Stimulated activated CD8-positive, alpha-beta memory T cell treated with anti-CD3 and anti-CD28 coated beads, Interleukin-15, amount 100 ng/mL, for 1 hour (primary cell): ENCODE measurements around the gene BRCA1.
"Not testable (repeated sequence)": the region's sequence is repeated elsewhere in the genome, so short reads cannot be mapped to it uniquely, and the experiment has no call there.

Experiments used
- DNase-seq: peaks from one replicate; pipeline ENCODE4 v3.0.0-alpha.2; 2020; ENCODE audit warnings: low read depth

BRCA1 gene

DNA sequence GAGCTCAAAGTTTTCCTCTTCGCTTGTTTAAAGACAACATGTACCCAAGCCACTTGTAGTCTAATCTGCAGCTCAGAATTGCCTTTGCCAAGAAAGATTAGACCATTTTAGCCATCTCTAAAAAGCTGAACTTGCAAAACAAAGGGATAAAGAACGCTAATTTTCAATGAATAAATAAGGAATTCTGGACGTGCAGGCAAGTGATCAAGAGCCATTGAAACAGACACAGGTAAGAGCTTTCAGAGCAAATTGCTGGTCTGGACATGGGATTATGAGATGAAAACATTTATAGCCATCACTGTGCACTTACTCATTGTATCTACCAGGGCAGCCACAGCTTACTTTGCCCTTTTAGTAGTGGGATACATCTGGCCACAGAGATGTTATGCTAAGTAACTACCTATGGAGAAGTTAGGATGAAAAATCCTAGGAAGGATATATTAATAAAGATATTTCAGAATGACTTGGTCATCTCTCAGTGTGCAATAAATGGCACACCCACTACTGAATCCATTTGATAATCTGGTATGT, 55.7 kb downstream of the BRCA1 start:
- DNase-seq, result no peak

DNA sequence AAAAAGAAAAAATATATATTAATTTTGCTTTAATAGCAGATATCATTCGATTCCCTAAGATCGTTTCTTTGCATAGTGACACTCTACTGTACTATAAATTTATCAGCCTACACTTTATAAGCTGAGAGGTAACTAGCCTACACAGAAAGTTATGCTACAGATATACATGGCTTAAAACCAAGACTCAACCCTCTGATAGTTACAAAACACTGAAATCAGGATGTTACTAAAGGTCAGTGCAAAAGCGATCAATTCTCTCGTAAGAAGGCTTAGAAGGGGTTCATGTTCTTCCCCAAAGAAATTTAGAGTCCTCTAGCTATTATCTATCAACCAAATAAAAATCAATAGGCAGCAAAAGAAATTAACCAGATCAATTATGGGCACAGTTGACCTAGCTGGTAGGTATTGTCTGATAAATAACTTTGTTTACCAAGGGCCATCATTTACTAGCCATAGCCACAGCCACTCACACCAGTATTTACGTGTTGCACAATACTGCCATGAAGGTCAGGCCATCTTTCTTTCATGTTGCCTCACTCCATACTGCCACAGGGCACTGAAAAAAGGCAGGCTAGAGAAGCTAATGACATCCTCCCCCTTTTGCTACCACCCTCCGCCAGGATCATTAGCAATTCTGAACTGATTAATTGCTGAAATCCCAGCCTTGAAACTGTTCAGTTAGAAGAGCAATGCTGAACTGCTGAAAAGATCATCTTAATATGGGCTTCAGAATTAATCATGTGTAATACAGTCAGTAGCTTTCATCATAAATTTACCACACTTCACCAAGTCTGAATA, 56.4 kb downstream of the BRCA1 start:
- DNase-seq, result no peak

DNA sequence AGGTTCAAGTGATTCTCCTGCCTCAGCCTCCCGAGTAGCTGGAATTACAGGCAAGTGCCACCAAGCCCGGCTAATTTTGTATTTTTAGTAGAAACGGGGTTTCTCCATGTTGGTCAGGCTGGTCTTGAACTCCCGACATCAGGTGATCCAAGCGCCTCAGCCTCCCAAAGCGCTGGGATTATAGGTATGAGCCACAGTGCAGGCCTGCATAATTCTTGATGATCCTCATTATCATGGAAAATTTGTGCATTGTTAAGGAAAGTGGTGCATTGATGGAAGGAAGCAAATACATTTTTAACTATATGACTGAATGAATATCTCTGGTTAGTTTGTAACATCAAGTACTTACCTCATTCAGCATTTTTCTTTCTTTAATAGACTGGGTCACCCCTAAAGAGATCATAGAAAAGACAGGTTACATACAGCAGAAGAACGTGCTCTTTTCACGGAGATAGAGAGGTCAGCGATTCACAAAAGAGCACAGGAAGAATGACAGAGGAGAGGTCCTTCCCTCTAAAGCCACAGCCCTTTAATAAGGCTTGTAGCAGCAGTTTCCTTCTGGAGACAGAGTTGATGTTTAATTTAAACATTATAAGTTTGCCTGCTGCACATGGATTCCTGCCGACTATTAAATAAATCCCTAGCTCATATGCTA, 62.1 kb downstream of the BRCA1 start:
- DNase-seq, result no peak

DNA sequence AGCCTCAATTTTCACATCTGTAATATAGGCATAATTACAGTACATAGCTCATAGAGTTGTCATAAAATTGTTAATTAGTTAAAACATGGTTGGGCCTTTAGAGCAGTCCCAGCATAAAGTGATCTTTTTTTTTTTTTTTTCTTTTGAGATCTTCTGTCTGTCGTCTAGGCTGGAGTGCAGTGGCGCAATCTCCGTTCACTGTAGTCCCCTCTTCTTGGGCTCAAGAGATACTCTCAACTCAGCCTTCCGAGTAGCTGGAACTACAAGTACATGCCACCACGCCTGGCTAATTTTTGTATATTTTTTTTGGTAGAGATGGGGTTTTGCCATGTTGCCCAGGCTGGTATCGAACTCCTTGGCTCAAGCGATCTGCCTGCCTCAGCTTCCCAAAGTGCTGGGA, 69.1 kb downstream of the BRCA1 start:
- DNase-seq, result no peak

DNA sequence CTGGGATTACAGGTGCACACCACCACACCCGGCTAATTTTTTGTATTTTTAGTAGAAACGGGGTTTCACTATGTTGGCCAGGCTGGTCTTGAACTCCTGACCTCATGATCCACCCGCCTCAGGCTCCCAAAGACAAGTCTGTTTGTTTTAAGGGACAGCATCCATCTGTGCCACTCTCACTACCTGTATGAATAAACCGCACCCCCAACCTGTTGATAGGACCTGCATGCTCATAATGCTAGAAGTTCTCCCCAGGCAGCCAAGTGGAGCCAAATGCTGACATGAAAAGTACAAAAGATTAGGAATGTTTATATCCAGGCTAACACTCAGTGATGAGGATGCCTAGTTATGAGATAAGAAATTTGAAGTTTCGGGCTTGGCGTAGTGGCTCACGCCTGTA, 72.2 kb downstream of the BRCA1 start:
- DNase-seq, result not testable (repeated sequence)

DNA sequence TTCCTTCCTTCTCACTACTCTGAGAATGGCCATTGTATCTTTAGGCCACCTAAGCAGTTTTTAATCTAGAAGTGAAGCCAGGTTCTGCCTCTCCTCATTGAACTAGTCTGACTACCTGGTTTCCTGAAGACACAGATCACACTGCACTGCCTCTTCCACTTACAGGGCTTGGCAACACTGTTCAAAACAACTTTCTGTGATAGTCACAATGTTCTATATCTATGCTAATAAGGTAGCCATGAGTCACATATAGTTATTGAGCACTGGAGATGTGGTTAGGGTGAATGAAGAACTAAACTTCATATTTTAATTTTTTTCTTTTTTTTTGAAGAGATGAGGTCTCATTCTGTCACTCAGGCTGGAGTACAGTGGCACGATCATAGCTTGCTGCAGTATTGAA, 73.2 kb downstream of the BRCA1 start:
- no peak for DNase-seq

DNA sequence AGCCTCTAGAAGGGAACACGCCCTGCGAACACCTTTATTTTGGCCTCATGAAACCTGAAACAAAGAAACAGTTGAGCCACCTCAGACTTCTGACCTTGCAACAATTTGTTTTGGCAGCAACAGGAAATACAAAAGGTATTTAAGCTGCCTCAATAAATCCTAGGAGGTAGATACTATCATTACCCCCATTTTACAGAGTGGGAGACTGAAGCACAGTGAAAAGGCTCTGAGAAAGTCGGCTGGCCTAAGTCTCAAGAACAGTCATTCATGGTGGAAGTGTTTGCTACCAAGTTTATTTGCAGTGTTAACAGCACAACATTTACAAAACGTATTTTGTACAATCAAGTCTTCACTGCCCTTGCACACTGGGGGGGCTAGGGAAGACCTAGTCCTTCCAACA, 81.1 kb downstream of the BRCA1 start:
- DNase-seq, result no peak

DNA sequence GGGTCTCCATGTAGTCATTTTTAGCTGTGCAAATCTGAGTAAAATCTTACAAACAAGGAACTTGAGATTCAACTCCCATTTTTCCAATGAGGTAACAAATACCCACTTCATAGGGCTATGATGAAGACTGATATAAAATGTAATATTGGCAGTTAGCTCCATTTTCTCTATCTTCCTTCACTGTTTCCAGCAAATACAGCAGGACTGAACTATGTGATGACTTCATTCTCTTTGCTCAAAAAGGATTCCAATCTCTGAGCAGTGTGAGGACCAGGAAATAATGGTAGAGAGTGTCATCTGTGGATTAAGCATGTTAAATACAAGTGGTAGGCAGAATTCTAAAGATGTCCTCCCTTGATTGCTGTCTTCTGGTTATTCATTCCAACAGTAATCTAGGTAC, 81.9 kb downstream of the BRCA1 start:
- no peak for DNase-seq

DNA sequence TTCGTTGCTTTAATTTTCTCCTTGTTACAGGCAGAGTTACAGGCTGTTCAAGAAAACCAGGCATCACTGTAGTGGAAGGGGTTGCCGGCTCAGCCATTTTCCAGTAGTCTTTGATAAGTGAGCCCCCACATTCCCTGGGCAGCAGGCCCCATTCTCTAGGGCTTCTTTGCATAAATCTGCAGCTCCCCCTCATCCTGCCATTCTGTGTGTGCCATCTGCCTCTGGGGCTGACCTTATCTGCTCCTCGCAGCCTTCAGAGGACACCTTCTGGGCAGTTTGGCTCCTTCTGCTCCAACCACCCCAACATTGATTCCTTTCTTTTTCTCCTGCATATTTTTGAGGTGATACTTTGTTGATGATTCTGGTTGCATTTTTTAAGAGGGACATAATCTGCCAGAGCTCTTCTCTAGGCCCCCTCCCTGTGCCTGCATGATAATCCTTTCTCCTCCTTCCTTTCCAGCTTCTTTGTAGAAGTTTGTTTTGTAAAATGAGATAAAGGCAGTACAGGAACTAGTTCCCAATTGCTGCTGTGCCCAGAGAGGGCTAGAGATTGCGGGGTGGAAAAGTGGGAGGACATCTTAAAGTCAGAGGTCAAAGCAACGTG, 83.0 kb downstream of the BRCA1 start:
- no peak for DNase-seq

DNA sequence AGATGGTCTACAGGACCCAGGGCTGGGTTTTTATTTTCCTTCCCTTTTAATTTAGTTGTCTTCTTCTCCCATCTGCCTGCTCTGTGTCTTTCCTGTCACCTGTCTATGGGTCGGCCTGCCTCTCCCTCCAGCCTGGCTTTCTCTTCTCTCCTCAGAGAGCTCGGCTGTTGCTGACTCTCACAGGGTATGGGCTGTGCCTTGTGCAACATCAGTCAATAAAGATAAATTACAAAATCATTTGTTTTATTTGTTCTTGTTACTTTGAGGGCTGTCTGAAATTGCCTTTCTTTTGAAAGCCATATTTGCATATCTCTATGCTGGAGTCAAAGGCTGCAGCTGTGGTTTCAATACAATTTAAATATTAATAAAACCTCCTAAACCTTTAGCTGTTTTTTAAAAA, 84.5 kb downstream of the BRCA1 start:
- no peak for DNase-seq

DNA sequence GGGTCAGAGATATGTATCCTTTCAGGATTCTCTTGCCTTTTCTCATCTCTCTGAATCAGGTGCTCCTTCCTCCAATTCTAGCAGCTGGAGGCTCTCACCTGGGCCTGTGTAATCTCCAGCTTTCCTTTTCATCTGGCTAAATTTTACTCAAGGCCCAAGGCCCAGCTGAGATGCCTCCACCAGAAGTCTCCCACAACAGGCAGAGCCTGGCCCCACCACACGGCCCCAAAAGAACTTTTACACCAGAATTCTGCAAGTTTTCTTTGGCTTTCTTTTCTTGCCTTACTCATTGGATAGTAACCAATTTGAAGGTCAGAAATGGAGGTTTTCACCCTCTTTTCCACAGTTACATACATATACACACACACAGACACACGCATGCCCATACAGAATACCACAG, 85.5 kb downstream of the BRCA1 start:
- no peak for DNase-seq

DNA sequence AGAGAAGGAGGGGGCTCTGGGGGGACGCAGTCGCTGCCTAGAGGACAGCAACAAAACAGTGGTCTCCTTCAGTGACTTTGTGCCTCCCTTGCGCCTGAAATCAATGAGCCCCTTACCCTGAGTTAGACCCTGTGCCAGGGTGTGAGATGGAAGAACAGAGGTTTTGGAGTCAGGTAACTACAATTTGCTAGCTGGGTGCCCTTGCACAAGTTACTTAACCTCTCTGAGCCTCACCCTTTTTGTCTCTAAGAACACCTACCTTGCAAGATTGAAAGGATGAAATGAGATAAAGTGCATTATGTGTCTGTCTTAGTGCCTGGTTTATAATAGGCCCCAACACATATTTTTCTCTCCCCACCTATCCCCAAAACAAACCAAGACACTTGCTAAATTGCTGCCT, 90.3 kb downstream of the BRCA1 start:
- DNase-seq, result no peak

DNA sequence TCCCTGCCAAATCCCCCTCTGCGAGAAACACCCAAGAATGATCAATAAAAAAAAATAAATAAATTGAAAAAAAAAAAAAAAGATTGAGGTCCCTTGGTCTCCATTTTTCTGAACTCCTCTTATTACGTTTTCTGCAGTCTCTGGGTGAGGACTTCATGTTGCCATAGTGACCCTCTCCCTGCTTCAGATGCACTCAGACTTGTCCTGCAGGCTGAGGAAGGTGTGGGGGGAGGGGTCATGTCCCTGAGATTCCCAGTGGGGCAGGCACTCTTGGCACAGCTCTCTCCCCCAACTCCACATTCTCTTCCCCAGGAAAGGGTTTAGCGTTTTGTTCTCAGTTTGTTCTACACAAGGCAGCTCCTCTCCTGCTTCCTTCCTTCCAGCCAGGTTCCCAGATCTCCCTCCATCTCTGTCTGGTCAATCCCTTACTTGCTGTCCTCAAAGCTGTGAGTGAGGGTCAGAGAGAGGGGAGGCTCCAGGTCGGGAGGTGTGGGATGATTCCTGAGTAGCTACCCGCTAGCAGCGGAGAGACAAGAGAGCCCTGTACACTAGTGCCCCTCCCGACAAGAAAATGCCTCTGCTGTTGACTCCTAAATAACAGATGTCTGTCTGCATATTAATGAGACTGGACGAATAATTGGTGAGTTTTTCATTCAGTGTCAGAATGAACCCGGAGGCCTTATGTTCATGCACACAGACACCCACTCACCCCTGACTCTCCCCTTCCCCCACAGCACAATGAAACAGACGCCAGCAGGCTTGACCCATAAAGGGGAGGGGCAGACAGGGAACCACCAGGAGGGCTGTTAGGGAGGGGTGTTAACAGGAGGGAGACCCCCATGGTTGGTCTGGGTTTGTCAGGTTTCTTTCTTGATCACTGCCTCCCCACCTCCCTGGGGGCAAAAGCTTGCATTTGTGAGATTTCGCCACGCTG, 90.9 kb downstream of the BRCA1 start:
- DNase-seq, result no peak

DNA sequence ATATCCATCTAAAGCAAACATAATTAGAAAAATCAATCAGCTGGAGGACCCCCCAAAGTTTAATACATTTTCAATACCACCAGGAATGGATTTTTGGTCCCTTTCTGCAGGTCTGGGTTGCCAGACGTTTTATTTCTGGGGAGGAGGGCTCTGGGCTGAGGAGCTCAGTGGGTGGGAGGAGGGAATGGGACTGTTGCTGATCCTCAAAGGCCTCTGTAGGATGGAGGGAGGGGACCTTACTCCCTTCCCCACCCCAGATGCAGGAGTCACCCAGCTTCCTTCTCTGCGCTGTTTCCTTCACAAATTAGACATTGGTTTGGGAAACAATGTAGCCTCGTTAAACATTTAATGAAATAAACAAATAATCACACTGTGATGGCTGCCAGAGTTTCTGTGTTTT, 93.5 kb downstream of the BRCA1 start:
- no peak for DNase-seq

DNA sequence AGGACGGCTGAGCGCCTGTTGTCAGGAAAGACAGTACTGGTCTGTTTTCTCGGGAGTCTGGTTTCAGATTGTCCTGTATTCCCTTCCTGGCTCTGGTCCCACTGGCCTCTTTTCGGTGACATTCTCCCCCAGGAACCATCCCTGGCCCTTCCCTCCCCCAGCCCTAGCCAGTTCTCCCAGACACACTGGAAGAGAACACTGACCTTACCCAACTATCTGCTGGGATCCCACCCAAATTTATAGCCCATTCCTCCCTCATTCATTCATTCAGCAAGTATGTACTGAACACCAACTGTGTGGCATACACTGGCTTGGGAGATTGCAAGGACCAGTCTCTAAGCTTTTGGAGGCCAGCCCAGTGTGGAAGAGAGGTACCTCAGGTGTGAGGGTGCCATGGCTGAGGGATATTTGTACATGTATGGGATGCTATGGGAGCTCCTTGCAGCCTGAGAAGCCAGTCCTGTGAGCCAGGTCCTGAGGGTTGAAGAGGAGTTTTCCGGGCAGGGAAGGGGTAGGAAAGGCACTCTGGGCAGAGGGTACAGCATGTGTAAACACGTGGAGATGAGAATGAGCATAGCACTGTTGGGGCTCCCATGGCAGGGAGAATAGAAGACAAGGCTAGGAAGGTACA, 94.9 kb downstream of the BRCA1 start:
- DNase-seq, result no peak

DNA sequence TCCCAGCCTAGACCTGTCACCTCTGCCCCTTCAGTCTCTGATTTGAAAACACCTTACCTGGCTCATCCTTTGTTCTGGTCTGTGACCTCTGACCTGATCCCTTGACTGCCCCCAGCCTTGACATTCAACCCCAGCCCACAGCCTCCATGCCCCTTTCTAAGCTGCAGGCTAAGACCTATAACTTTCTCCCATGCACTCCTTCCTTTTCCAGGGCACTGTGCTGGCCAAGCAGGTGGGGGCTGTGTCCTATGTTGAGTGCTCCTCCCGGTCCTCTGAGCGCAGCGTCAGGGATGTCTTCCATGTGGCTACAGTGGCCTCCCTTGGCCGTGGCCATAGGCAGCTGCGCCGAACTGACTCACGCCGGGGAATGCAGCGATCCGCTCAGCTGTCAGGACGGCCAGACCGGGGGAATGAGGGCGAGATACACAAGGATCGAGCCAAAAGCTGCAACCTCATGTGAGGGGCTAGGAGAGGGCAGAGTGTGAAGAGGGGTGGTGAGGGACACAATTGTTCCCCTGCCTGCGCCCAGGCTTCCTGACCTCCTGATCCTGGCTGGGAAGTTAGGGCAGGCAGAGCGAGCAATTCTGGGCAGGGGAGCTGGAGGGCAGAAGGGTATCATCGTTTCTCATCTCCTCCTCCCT, 96.8 kb downstream of the BRCA1 start:
- no peak for DNase-seq

DNA sequence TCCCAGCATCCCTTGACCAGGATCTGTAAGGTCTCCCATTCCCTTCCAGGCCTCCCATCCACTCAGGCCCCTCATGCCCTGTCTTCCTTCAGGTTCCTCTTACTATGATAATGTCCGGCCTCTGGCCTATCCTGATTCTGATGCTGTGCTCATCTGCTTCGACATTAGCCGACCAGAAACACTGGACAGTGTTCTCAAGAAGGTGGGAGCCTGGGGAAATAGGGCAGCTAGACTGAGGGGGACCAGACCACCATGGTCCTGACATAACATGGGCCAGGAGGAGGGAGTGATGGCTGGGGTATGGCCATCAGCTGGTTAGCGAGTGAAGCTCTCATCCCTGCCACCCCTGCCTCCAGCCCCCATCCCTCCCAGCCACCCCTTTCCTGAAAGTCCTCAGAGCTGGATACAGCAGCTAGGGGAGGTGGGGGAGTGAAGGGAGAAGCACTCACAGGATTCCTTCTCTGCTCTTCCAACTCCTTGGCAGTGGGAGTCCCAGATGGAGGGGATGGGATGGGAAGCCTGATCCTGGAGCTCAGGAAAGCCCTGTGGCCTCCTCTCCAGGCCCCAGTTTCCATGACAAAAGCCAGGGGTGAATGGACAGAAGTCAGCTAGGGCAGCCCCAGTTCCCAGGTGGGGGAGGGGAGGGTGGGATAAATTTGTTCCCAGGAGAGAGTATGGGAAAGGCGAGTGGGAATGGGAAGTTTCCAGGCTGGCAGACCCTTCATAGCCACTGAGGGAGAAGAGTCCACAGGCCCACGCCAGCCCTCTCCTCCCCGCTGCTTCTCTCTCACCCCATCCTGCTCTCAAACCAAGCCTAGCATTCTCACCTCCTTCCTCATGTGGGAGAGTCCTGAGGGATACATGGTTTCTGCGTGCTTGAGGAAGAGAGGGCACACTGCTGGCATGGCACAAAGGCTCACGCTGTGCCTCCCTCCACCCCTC, 97.8 kb downstream of the BRCA1 start:
- no peak for DNase-seq

DNA sequence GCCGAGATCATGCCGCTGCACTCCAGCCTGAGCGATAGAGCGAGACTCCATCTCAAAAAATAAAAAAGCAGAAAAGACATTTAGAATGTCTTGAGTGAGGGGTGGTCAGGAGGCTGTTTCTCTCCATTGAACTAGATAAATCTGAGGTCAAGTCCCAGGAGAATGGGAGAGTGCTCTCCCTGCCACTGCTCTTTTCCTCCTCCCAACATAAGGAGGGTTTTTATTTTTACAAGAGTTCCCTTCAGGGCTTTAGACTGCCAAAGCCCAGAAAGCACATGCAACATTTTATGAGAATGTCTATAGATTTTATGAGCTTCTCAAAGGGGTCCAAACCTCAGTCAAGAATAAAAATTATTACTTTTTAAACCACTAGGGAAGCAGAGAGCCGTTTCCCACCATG, 98.6 kb downstream of the BRCA1 start:
- no peak for DNase-seq

DNA sequence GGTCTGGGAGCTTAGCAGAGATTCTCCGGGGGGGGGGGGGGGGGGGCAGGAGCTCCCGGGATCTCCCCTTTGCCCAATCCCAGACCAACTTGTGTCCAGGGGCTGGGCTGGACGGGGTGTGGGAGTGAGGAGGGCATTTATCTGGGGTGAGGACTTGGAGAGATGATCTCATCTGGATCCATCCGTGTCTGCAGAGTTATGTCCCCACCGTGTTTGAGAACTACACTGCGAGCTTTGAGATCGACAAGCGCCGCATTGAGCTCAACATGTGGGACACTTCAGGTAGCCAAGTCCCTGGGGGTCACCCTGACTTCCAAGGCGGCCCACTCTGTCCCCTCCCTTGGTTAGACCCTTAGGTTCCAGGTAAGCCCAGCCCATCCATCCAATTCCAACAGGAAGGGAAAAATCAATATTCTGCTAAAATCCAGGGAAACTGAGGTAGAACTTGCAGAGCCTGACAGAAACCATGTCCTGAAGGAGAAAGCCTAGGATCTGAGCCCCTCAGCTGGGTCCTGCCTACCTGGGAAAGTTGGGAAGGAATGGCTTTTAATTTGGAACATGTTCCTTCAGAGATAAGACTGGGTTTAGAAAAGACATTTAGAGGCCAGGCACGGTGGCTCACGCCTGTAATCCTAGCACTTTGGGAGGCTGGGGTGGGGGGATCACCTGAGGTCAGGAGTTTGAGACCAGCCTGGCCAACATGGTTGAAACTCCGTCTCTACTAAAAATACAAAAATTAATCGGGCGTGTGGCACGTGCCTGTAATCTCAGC, 99.2 kb downstream of the BRCA1 start:
- no peak for DNase-seq
